SK-N-SH treated with all-trans-retinoic acid at 6 μM for 48 hours (cell line): ENCODE results near the gene COA8.

ENCODE experiments used
- ATAC-seq: fragments of 200-7000 bp; cut with Tn5 transposase; 3 replicates; pipeline ENCODE4 v1.9.1; 2020; ENCODE audit warnings: mild to moderate bottlenecking, moderate library complexity
- BACH2 ChIP-seq: fragments of 250-450 bp; sonication (Bioruptor Pico); IDR thresholded peaks from 2 replicates; pipeline ENCODE4 v1.9.0; 2021; ENCODE audit warnings: mild to moderate bottlenecking, borderline replicate concordance
- CREB5 ChIP-seq: fragments of 250-450 bp; sonication (Bioruptor Pico); IDR thresholded peaks from 2 replicates; pipeline ENCODE4 v1.5.1; 2020; ENCODE audit warnings: low read depth, mild to moderate bottlenecking, moderate library complexity
- CSDC2 ChIP-seq: fragments of 250-450 bp; sonication (Bioruptor Pico); IDR thresholded peaks from 2 replicates; pipeline ENCODE4 v1.5.0; 2020; ENCODE audit warnings: mild to moderate bottlenecking, moderate library complexity
- CSRNP3 ChIP-seq: fragments of 250-450 bp; sonication (Bioruptor Pico); IDR thresholded peaks from 2 replicates; pipeline ENCODE4 v1.5.1; 2021; ENCODE audit warnings: mild to moderate bottlenecking, moderate library complexity
- ESRRG ChIP-seq: fragments of 250-450 bp; sonication (Bioruptor Pico); IDR thresholded peaks from 2 replicates; pipeline ENCODE4 v1.6.1; 2021; ENCODE audit warnings: mild to moderate bottlenecking
- GLIS3 ChIP-seq: fragments of 250-450 bp; sonication (Bioruptor Pico); IDR thresholded peaks from 2 replicates; pipeline ENCODE4 v1.5.0; 2020; ENCODE audit warnings: mild to moderate bottlenecking, moderate library complexity
- ISL1 ChIP-seq: fragments of 250-450 bp; sonication (Bioruptor Pico); IDR thresholded peaks from 2 replicates; pipeline ENCODE4 v2.1.2; 2022; ENCODE audit warnings: mild to moderate bottlenecking, moderate library complexity
- OSR1 ChIP-seq: fragments of 250-450 bp; sonication (Bioruptor Pico); IDR thresholded peaks from 2 replicates; pipeline ENCODE4 v1.8.0; 2022; ENCODE audit warnings: moderate library complexity, mild to moderate bottlenecking, inconsistent platforms
- PATZ1 ChIP-seq: fragments of 250-450 bp; sonication (Bioruptor Pico); IDR thresholded peaks from 2 replicates; pipeline ENCODE4 v1.8.0; 2020; ENCODE audit warnings: mild to moderate bottlenecking, moderate library complexity, borderline replicate concordance
- POU6F1 ChIP-seq: fragments of 250-450 bp; sonication (Bioruptor Pico); IDR thresholded peaks from 2 replicates; pipeline ENCODE4 v1.8.0; 2021; ENCODE audit warnings: low read depth, mild to moderate bottlenecking, moderate library complexity, borderline replicate concordance
- PPARA ChIP-seq: fragments of 250-450 bp; sonication (Bioruptor Pico); IDR thresholded peaks from 2 replicates; pipeline ENCODE4 v1.5.0; 2020; ENCODE audit warnings: mild to moderate bottlenecking, borderline replicate concordance
- RARB ChIP-seq: fragments of 250-450 bp; sonication (Bioruptor Pico); IDR thresholded peaks from 2 replicates; pipeline ENCODE4 v1.8.0; 2021; ENCODE audit warnings: mild to moderate bottlenecking, moderate library complexity
- SNAI2 ChIP-seq: fragments of 250-450 bp; sonication (Bioruptor Pico); IDR thresholded peaks from 2 replicates; pipeline ENCODE4 v1.5.0; 2020; ENCODE audit warnings: mild to moderate bottlenecking, moderate library complexity
- TOX ChIP-seq: fragments of 250-450 bp; sonication (Bioruptor Pico); IDR thresholded peaks from 2 replicates; pipeline ENCODE4 v1.8.0; 2021; ENCODE audit warnings: mild to moderate bottlenecking, moderate library complexity, borderline replicate concordance
- TSHZ2 ChIP-seq: fragments of 250-450 bp; sonication (Bioruptor Pico); IDR thresholded peaks from 2 replicates; pipeline ENCODE4 v1.5.0; 2020; ENCODE audit warnings: mild to moderate bottlenecking, moderate library complexity
- ZC3H10 ChIP-seq: fragments of 250-450 bp; sonication (Bioruptor Pico); IDR thresholded peaks from 2 replicates; pipeline ENCODE4 v1.5.1; 2021; ENCODE audit warnings: mild to moderate bottlenecking, moderate library complexity
- ZFP3 ChIP-seq: fragments of 250-450 bp; sonication (Bioruptor Pico); IDR thresholded peaks from 2 replicates; pipeline ENCODE4 v1.5.0; 2020; ENCODE audit warnings: mild to moderate bottlenecking, moderate library complexity
- ZFP30 ChIP-seq: fragments of 450-650 bp; formaldehyde crosslinking; IDR thresholded peaks from 2 replicates; pipeline ENCODE4 v1.5.0; 2022; ENCODE audit warnings: mild to moderate bottlenecking, moderate library complexity
- ZNF70 ChIP-seq: fragments of 450-650 bp; formaldehyde crosslinking; IDR thresholded peaks from 2 replicates; pipeline ENCODE4 v1.5.0; 2020; ENCODE audit warnings: mild to moderate bottlenecking, moderate library complexity
- ZNF8 ChIP-seq: fragments of 450-650 bp; formaldehyde crosslinking; IDR thresholded peaks from 2 replicates; pipeline ENCODE4 v1.5.0; 2020; ENCODE audit warnings: mild to moderate bottlenecking, moderate library complexity

Gene COA8

GRCh38 chr14:103533999-103534575, 28.7 kb upstream of the COA8 start:
- ATAC-seq: no peak
- TF ChIP-seq GLIS3 (CRISPR knock-in tag) (no peak), TSHZ2 (CRISPR knock-in tag) (no peak), ZC3H10 (no peak), BACH2 (no peak), ZFP3 (CRISPR knock-in tag) (no peak), CREB5 (CRISPR knock-in tag) (no peak), PPARA (no peak), TOX (CRISPR knock-in tag) (no peak), PATZ1 (no peak), ZNF8 (CRISPR knock-in tag) (no peak), OSR1 (no peak), RARB (CRISPR knock-in tag) (no peak), ESRRG (CRISPR knock-in tag) (no peak), SNAI2 (no peak), ISL1 (CRISPR knock-in tag) (no peak)

GRCh38 chr14:103534576-103535061, 28.1 kb upstream of the COA8 start:
- ATAC-seq: no peak
- TF ChIP-seq OSR1: no peak
- TF ChIP-seq ISL1 (CRISPR knock-in tag): no peak
- TF ChIP-seq GLIS3 (CRISPR knock-in tag): no peak
- no peak for TF ChIP-seq ZNF70
- no peak for TF ChIP-seq CREB5 (CRISPR knock-in tag)
- no peak for TF ChIP-seq PPARA
- TF ChIP-seq ZFP30 (CRISPR knock-in tag): no peak
- no peak for TF ChIP-seq CSRNP3 (CRISPR knock-in tag)
- no peak for TF ChIP-seq ZC3H10
- no peak for TF ChIP-seq TOX (CRISPR knock-in tag)
- no peak for TF ChIP-seq CSDC2 (CRISPR knock-in tag)
- TF ChIP-seq ESRRG (CRISPR knock-in tag): no peak
- no peak for TF ChIP-seq ZNF8 (CRISPR knock-in tag)
- no peak for TF ChIP-seq POU6F1 (CRISPR knock-in tag)
